ENCODE results near the gene ACTL7B. TPM values are rescaled to one million over a fixed set of nuclear protein-coding genes. Genes with fewer than 3 reads are reported as not detected.
"Not testable (repeated sequence)": the region's sequence is repeated elsewhere in the genome, so short reads cannot be mapped to it uniquely, and the experiment has no call there.

ACTL7B gene, protein sequence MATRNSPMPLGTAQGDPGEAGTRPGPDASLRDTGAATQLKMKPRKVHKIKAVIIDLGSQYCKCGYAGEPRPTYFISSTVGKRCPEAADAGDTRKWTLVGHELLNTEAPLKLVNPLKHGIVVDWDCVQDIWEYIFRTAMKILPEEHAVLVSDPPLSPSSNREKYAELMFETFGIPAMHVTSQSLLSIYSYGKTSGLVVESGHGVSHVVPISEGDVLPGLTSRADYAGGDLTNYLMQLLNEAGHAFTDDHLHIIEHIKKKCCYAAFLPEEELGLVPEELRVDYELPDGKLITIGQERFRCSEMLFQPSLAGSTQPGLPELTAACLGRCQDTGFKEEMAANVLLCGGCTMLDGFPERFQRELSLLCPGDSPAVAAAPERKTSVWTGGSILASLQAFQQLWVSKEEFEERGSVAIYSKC
- polyA plus RNA-seq (2012; ENCODE audit: missing spikeins), result not detected

DNA sequence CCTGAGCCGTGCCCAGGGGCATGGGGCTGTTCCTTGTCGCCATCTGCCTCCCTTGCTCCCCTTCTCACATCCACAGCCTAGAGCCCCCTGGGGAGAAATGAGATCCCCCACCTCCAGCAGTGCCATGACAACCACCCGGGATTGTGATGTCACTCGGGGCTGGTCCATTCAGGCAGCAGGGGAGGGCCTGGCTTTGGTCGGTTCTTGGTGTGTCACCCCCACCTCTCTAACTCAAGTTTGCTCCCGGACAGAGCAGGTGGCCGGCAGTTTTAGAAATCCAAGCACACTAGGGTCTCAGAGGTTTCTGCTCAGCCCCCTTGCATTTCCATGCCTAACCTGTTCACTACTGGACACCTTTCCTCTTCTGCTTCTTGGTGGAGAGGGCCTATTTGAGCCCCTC is at the start of gene ACTL7B:
Gene ACTL7B (minus strand): TSS at position 99 of the 400 bp plus-strand sequence. CDS start 56 bp downstream, at position 43.
- DNase-seq (ENCODE audit: insufficient read length) (no peak), FAIRE-seq (no peak)
- TF ChIP-seq TAF1 (IDR thresholded peaks at IDR 0.05; ENCODE audit: borderline replicate concordance, low read depth, low read length), result no peak
- TF ChIP-seq POLR2A (IDR thresholded peaks at IDR 0.05; ENCODE audit: low read depth, low read length), result no peak
- no peak for TF ChIP-seq POLR2AphosphoS5 (IDR thresholded peaks at IDR 0.05; ENCODE audit: low read depth, low read length)

DNA sequence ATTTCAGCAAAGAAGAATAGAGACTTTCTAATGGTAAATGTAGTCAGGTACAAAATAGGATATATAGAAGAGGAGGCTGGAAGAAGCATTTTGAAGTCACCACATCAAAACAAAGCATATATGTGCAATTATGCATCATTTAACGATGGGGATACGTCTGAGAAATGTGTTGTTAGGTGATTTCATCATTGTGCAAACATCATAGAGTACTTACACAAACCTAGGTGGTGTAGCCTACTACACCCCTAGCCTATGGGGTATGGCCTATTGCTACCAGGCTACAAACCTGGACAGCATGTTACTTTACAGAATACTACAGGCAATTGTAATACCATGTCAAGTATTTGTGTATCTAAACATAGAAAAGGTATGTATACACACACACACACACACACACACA is 49.7 kb upstream of the ACTL7B start:
- DNase-seq (ENCODE audit: insufficient read length) (no peak), FAIRE-seq (no peak)

DNA sequence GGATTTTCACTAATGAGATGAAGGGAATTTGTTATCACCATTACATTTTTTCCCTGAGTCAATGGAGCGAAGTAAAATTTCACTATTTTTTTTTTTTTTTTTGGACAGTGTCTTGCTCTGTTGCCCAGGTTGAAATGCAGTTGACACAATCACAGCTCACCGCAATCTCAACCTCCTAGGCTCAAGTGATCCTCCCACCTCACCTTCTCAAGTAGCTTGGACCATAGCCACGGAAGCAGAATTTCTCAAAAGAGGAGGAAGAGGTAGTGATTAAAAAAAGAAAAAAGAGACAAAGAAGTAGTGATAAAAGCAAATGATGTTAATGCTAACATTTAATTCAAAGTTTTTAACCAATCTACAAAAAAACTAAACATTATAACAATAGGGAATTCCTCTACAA is 48.4 kb upstream of the ACTL7B start:
- no peak for TF ChIP-seq POLR2A (IDR thresholded peaks at IDR 0.05; ENCODE audit: low read depth, low read length)
- TF ChIP-seq POLR2AphosphoS5 (IDR thresholded peaks at IDR 0.05; ENCODE audit: low read depth, low read length), result no peak
- no peak for TF ChIP-seq TAF1 (IDR thresholded peaks at IDR 0.05; ENCODE audit: borderline replicate concordance, low read depth, low read length)
- DNase-seq (ENCODE audit: insufficient read length) (no peak), FAIRE-seq (no peak)

More for the DNA sequence above, 49.7 kb upstream of the ACTL7B start:
- no peak for TF ChIP-seq TAF1 (IDR thresholded peaks at IDR 0.05; ENCODE audit: borderline replicate concordance, low read depth, low read length)
- TF ChIP-seq POLR2AphosphoS5 (IDR thresholded peaks at IDR 0.05; ENCODE audit: low read depth, low read length), result no peak
- no peak for TF ChIP-seq POLR2A (IDR thresholded peaks at IDR 0.05; ENCODE audit: low read depth, low read length)

DNA sequence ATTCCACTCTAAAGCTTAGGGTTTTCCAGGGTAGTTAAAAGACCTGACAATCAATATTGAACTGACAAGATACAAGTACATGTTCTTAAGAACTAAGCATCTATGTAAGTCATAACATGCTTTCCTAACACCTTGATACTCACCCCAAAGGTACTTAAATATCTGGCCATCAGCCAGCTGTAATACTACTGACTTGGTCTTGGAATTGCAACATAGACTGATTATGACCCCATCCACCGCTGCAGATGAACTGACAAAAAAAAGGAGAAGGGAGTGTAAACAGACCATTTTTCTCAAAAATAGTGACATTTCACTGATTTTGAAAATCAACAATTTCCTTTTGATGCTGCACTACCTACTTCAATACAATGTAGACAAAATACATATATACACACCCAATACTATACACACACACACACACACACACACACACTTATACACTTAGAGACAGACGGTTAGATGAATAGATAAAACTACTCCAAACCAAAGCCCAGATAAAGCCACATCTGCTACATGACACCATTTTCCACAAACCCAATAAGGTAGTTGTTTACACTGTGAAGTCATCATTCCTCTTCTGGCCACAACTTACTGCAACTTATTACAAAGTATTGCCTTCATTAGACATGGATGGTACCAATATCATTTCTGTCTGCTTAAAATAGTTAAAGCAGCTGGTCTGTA is 47.8 kb upstream of the ACTL7B start:
- no peak for DNase-seq (ENCODE audit: insufficient read length)
- no peak for FAIRE-seq
- TF ChIP-seq TAF1 (IDR thresholded peaks at IDR 0.05; ENCODE audit: borderline replicate concordance, low read depth, low read length) (no peak), POLR2AphosphoS5 (IDR thresholded peaks at IDR 0.05; ENCODE audit: low read depth, low read length) (no peak), POLR2A (IDR thresholded peaks at IDR 0.05; ENCODE audit: low read depth, low read length) (no peak)

DNA sequence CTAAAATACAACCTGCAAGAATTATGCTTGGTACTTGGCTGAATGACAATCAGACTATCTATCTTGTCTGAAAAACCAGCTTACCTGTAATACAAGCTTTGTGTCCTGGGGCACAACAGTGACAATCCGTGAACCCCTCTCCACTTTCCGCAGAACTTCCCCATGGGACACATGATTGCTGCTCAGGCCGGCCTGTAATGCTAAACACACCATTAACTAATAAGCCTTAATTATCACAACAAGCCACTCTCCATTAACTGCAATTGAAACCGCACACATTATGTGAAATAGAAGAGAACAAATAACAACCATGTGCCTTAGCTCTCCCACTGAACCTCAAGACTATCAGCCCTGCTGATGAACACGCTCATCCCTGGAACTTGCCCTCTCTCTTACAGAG is 44.4 kb upstream of the ACTL7B start:
- no peak for TF ChIP-seq POLR2AphosphoS5 (IDR thresholded peaks at IDR 0.05; ENCODE audit: low read depth, low read length)
- FAIRE-seq, result no peak

DNA sequence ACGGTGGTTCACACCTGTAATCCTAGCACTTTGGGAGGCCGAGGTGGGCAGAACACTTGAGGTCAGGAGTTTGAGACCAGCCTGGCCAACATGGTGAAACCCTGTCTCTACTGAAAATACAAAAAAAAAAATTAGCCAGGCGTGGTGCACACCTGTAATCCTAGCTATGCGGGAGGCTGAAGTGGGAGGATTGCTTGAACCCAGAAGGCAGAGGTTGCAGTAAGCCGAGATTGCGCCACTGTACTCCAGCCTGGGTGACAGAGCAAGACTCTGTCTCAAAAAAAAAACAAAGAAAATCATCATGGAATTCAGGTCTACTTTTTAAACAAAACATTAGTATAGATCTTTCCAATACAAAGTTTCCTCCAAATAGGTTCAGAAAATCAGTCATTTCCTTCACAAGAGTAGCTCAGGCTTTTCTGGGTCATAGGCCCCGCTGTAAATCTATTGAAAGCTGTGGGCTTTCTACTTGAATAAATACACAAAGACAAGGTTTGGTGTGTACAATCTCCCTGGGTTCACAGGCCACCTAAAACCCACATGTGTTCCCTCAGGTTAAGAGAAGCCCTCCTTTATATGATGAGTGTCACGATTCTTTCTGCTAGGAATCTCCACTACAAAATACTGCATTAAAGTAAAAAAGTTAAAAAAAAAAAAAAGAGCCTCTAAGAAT is 43.4 kb upstream of the ACTL7B start:
- DNase-seq (ENCODE audit: insufficient read length); FAIRE-seq: not testable (repeated sequence)

More for the DNA sequence above, 44.4 kb upstream of the ACTL7B start:
- DNase-seq (ENCODE audit: insufficient read length), result no peak

DNA sequence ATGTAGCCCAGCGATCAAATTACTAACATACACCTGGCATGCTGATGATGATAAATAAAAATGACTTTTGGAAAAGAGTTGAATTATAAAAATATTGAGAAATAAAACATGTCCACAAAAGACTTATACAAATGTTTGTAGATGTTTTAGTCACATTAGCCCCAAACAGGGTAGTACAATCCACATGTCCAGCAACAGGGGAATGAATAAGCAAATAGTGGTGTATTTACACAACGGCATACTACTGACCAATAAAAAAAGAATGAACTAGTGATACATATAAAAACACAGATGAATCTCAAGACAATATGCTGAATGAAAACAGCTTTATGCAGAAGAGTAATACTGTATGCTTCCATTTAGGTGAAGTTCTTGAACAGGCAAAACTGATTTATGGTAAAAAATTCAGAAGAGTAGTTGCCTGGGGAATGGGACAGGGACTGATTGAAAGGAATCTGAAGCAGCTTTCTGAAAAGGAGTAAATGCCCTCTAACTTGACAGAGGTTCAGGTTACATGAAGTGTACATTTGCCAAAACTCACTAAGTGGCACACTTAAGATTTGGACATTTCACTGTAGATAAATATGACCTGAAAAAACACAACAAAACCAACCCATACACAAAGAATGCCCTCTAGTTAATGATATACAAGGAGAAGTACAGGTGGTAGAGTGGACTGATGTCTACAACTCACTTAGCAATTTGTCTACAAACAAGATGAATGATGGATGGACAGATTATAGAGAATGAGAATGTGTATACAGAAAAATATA is 41.7 kb upstream of the ACTL7B start:
- FAIRE-seq (no peak), DNase-seq (ENCODE audit: insufficient read length) (no peak)
- TF ChIP-seq TAF1 (IDR thresholded peaks at IDR 0.05; ENCODE audit: borderline replicate concordance, low read depth, low read length), result no peak
- TF ChIP-seq POLR2A (IDR thresholded peaks at IDR 0.05; ENCODE audit: low read depth, low read length), result no peak
- TF ChIP-seq POLR2AphosphoS5 (IDR thresholded peaks at IDR 0.05; ENCODE audit: low read depth, low read length), result no peak

DNA sequence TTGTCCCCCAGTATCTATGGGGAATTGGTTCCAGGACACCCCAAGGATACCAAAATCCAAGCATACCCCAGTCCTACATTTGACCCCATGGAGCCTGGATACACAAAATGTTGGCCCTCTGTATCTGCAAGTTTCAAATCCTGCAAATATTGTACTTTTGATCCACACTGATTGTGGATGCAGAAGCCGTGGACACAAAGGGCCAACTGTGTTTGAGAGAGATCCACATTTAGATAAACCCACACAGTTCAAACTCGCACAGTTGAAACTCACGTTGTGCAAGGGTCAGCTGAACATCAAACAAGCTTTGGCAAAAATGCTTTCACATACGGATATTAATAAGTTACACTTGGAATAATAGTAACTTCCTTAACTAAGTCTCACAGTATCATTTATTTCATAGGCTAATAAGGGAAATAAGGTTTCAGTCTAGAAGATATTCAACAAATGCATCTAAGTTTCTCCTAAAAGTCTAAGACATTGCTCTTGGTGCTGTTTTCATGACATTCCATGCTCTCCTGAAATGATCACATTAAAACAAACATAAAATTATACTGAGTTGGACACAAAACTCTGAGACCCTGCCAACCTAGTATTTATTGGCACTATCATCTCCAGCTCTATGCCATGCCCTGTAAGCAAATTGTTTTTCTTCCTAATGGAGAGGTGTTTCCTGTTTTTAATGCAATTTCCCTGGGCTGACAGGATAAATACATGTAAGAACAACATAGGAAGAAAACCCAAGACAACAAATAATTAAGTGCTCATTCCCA is 38.6 kb upstream of the ACTL7B start:
- TF ChIP-seq POLR2AphosphoS5 (IDR thresholded peaks at IDR 0.05; ENCODE audit: low read depth, low read length) (no peak), POLR2A (IDR thresholded peaks at IDR 0.05; ENCODE audit: low read depth, low read length) (no peak), TAF1 (IDR thresholded peaks at IDR 0.05; ENCODE audit: borderline replicate concordance, low read depth, low read length) (no peak)
- DNase-seq (ENCODE audit: insufficient read length), result no peak
- no peak for FAIRE-seq

DNA sequence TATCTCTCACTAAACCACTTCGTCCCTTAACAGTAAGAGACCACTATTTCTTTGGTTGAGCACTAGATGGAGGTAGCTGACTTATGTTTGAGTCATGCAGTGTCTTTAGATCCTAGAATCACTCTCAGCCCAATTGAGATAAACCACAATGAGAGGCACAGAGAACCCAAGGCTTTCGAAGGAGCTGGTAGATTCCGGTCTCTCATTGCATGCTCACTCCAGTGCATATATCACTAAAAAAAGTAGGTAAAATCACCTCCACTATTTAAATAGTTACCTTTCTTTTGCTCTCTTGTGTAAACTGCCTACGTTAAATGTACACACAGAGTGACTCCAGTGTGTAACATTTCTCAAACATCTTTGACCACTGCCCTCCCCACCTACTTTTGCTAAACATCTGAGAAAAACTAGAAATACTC is 33.9 kb upstream of the ACTL7B start:
- TF ChIP-seq POLR2AphosphoS5 (IDR thresholded peaks at IDR 0.05; ENCODE audit: low read depth, low read length) (no peak), POLR2A (IDR thresholded peaks at IDR 0.05; ENCODE audit: low read depth, low read length) (no peak), TAF1 (IDR thresholded peaks at IDR 0.05; ENCODE audit: borderline replicate concordance, low read depth, low read length) (no peak)
- DNase-seq (ENCODE audit: insufficient read length) (no peak), FAIRE-seq (no peak)

DNA sequence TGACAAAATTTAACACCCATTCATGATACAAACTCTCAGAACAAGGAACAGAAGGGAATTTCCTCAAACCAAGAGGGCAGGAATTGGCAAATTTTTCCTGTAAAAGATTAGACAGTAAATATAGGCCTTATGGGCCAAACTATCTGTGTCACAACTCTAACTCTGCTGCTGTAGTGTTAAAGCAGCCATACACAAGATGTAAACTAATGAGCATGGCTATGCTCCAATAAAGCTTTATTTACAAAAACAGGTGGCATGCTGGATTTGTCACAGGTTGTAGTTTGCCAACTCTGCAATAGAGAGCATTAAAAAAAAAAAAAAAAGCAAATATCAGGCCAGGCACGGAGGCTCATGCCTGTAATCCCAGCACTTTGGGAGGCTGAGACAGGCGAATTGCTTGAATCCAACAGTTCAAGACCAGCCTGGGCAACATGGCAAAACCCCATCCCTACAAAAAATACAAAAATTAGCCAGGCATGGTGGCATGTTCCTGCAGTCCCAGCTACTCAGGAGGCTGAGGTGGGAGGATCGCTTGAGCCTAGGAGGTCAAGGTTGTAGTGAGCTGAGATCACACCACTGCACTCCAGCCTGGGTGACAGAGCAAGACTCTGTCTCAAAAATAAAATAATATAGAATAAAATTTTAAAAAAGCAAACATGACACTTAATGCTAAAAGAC is 30.9 kb upstream of the ACTL7B start:
- not testable (repeated sequence) for FAIRE-seq; DNase-seq (ENCODE audit: insufficient read length)

All from GM12892 (cell line).